ENCODE results near the gene NPR1. TPM values are rescaled to one million over a fixed set of nuclear protein-coding genes. Genes with fewer than 3 reads are reported as not detected.
"Not testable (repeated sequence)": the region's sequence is repeated elsewhere in the genome, so short reads cannot be mapped to it uniquely, and the experiment has no call there.

NPR1 gene
- total and polyA plus RNA-seq, 2 of the 4 experiments (the other 2 are of a cell fraction), result 0.02 TPM; not detected in 1

GRCh38 chr1:153667439-153667838 is 11.0 kb upstream of the NPR1 start:
- no peak overlapping the region for H3K9ac ChIP-seq (ENCODE audit: low read depth, low read length)
- in situ Hi-C loops (cut with MboI; ENCODE audit: low sequenced_read_pairs), result no loop called here
- H3K4me3 ChIP-seq (ENCODE audit: insufficient read depth, low read depth, low read length), result no peak overlapping the region
- H3K27me3 ChIP-seq (ENCODE audit: control insufficient read depth, insufficient read depth, low read length), result no peaks in the 10 kb centered on the region
- dilution Hi-C loops (cut with HindIII; ENCODE audit: low sequenced_read_pairs, unreplicated experiment), result no loop called here
- no peak for TF ChIP-seq FOS (IDR thresholded peaks at IDR 0.05; ENCODE audit: low read depth, low read length)
- no peak for TF ChIP-seq USF2 (IDR thresholded peaks at IDR 0.05; ENCODE audit: low read depth, low read length)
- no peak for TF ChIP-seq SMC3 (IDR thresholded peaks at IDR 0.05; ENCODE audit: low read depth, low read length)
- no peak for TF ChIP-seq NFE2L2 (IDR thresholded peaks at IDR 0.05; ENCODE audit: low read depth, low read length)
- TF ChIP-seq MAFK (IDR thresholded peaks at IDR 0.05; ENCODE audit: low read depth, low read length), result no peak
- TF ChIP-seq ELK1 (IDR thresholded peaks at IDR 0.05; ENCODE audit: borderline replicate concordance, low read depth, low read length), result no peak
- no peak for TF ChIP-seq RCOR1 (IDR thresholded peaks at IDR 0.05; ENCODE audit: insufficient replicate concordance, low read length)
- peaks cover 11% of the 10 kb centered on the region; the same call in 1 of the 2 replicates for H4K20me1 ChIP-seq (ENCODE audit: insufficient read depth, low read length)
- H3K14ac ChIP-seq (replicated peaks; ENCODE audit: low read depth, low read length), result no peak overlapping the region
- no peak overlapping the region for H2BK20ac ChIP-seq (ENCODE audit: low read depth, low read length)
- H2AK9ac ChIP-seq (replicated peaks; ENCODE audit: low read depth, low read length, poor library complexity), result no peak overlapping the region
- no peaks in the 10 kb centered on the region for H3K9me3 ChIP-seq (ENCODE audit: control insufficient read depth, insufficient read depth, low read length)
- no peak overlapping the region for H2BK5ac ChIP-seq (ENCODE audit: low read depth, low read length, poor library complexity, severe bottlenecking)
- no peak overlapping the region for H3K4me2 ChIP-seq (ENCODE audit: low read depth, low read length)
- H2BK15ac ChIP-seq (ENCODE audit: low read depth, low read length), result no peak overlapping the region
- ATAC-seq (ENCODE audit: low read depth), result no peak
- H3K36me3 ChIP-seq (ENCODE audit: control insufficient read depth, insufficient read depth, low read length), result peaks cover 54% of the 10 kb centered on the region
- H3K4me1 ChIP-seq (ENCODE audit: control insufficient read depth, insufficient read depth, low read length), result peaks cover 3% of the 10 kb centered on the region
- DNase-seq, result no peak
- H3K18ac ChIP-seq (ENCODE audit: low read depth, low read length), result no peak overlapping the region
- WGBS, 2 experiments (ENCODE audit: extremely low coverage in 2 of 2, insufficient read length in 1 of 2), result no CpG with 5 or more reads among the region's 4 CpGs
- no peaks in the 10 kb centered on the region for H3K9me1 ChIP-seq (ENCODE audit: insufficient read depth, low read length)
- no TSS peak for BruUV-seq (replicated peaks)
- CTCF ChIA-PET, result no interaction called here
- H3K4ac ChIP-seq (ENCODE audit: low read depth, low read length), result no peak overlapping the region
- no peak overlapping the region for H2AFZ ChIP-seq (replicated peaks; ENCODE audit: low read length, poor library complexity)
- no peak overlapping the region for H3K56ac ChIP-seq (ENCODE audit: extremely low read depth, insufficient read depth, low read length)
- no peak overlapping the region for H3K27ac ChIP-seq (ENCODE audit: insufficient read depth, low read length)
- POLR2A ChIA-PET (ENCODE audit: unreplicated experiment), result no interaction called here
- intact Hi-C loops (cut with micrococcal nuclease), result no loop called here
- no peak overlapping the region for H2BK120ac ChIP-seq (ENCODE audit: low read depth, low read length)
- no peak overlapping the region for H4K5ac ChIP-seq (ENCODE audit: low read depth, low read length)
- H3K79me1 ChIP-seq (ENCODE audit: low read depth in 1 of 2, low read length in 2 of 2), result peaks cover 20 to 34% of the 10 kb centered on the region in 2 experiments; a peak in 2 of 4 replicates
- H3K23ac ChIP-seq (ENCODE audit: low read depth, low read length), result no peak overlapping the region
- H4K8ac ChIP-seq (ENCODE audit: low read depth in 2 of 2, low read length in 2 of 2), result no peak overlapping the region
- H2AK5ac ChIP-seq (ENCODE audit: low read depth, low read length), result no peak overlapping the region
- no peak overlapping the region for H4K91ac ChIP-seq (ENCODE audit: insufficient read depth, low read depth, low read length)

- H3K23ac ChIP-seq (ENCODE audit: low read depth, low read length); H2BK20ac ChIP-seq (ENCODE audit: low read depth, low read length); H3K9ac ChIP-seq (ENCODE audit: low read depth, low read length); CTCF ChIA-PET; H4K5ac ChIP-seq (ENCODE audit: low read depth, low read length); intact Hi-C loops (cut with micrococcal nuclease); H3K9me1 ChIP-seq (ENCODE audit: insufficient read depth, low read length); H3K4me1 ChIP-seq (ENCODE audit: control insufficient read depth, insufficient read depth, low read length); H3K14ac ChIP-seq (replicated peaks; ENCODE audit: low read depth, low read length); DNase-seq; H3K4ac ChIP-seq (ENCODE audit: low read depth, low read length); H2AK9ac ChIP-seq (replicated peaks; ENCODE audit: low read depth, low read length, poor library complexity); H4K8ac ChIP-seq (ENCODE audit: low read depth in 2 of 2, low read length in 2 of 2); dilution Hi-C loops (cut with HindIII; ENCODE audit: low sequenced_read_pairs, unreplicated experiment); H2BK120ac ChIP-seq (ENCODE audit: low read depth, low read length); H2AK5ac ChIP-seq (ENCODE audit: low read depth, low read length); H3K9me3 ChIP-seq (ENCODE audit: control insufficient read depth, insufficient read depth, low read length); in situ Hi-C loops (cut with MboI; ENCODE audit: low sequenced_read_pairs); ATAC-seq (ENCODE audit: low read depth); H3K4me3 ChIP-seq (ENCODE audit: insufficient read depth, low read depth, low read length); H2BK5ac ChIP-seq (ENCODE audit: low read depth, low read length, poor library complexity, severe bottlenecking); H3K27ac ChIP-seq (ENCODE audit: insufficient read depth, low read length); H3K27me3 ChIP-seq (ENCODE audit: control insufficient read depth, insufficient read depth, low read length); H3K56ac ChIP-seq (ENCODE audit: extremely low read depth, insufficient read depth, low read length); POLR2A ChIA-PET (ENCODE audit: unreplicated experiment); H2BK15ac ChIP-seq (ENCODE audit: low read depth, low read length); H4K91ac ChIP-seq (ENCODE audit: insufficient read depth, low read depth, low read length); BruUV-seq (replicated peaks); H3K18ac ChIP-seq (ENCODE audit: low read depth, low read length); H2AFZ ChIP-seq (replicated peaks; ENCODE audit: low read length, poor library complexity); H3K4me2 ChIP-seq (ENCODE audit: low read depth, low read length): not testable (repeated sequence)
- H3K36me3 ChIP-seq (ENCODE audit: control insufficient read depth, insufficient read depth, low read length), result peaks cover 45% of the 10 kb centered on the region
- H3K79me1 ChIP-seq (ENCODE audit: low read depth in 1 of 2, low read length in 2 of 2), result peaks cover 12 to 25% of the 10 kb centered on the region in 2 experiments; a peak in 1 of 4 replicates
- peaks cover 11% of the 10 kb centered on the region; the same call in 1 of the 2 replicates for H4K20me1 ChIP-seq (ENCODE audit: insufficient read depth, low read length)
- no CpG with 5 or more reads among the region's 8 CpGs for WGBS, 2 experiments (ENCODE audit: extremely low coverage in 2 of 2, insufficient read length in 1 of 2)
Measured at GRCh38 chr1:153668672-153669071, 9.8 kb upstream of the NPR1 start.
